GM18519 (cell line): ENCODE results near the gene NPEPL1.
"Not testable (repeated sequence)": the region's sequence is repeated elsewhere in the genome, so short reads cannot be mapped to it uniquely, and the experiment has no call there.

Experiments
- ATAC-seq: cut with Tn5 transposase; IDR thresholded peaks from one replicate; pipeline ENCODE4 v1.9.1; 2021; ENCODE audit warnings: mild to moderate bottlenecking, moderate library complexity; ENCODE audit not compliant: unreplicated experiment, low FRiP score

The NPEPL1 gene

GRCh38 chr20:58692579-58693225 lies at the start of gene NPEPL1:
NPEPL1 (plus strand) TSS chr20:58692800; CDS start chr20:58692901, 101 bp downstream.
- ATAC-seq: peak; percentile 76

GRCh38 chr20:58642896-58643295 lies 49.7 kb upstream of the NPEPL1 start:
- not testable (repeated sequence) for ATAC-seq

DNA sequence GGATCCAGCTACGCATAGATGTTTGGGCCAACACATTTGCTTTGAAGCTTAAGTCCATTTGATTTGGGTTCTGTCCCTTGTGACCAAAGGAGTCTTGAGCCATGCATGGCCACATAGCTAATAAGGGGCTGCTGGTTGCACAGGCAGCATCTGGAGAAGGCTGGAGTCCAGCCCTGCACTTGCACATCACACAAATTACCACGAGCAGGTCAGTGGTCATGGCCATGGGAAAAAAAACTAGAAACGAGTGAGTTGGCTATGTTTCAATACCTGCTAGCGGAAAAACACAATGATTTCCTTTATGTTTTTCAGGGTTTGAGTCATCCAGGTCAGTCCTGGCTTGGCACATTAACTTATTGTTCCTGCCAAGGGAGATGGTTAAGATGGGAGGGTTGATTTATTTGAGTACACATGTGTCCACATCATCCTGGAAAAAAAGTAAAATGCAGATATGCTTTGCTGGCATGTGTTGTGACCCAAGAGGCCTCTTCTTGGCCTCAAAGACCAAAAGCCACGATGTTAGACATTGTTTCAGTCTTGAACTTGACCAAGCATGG lies 47.1 kb upstream of the NPEPL1 start:
- ATAC-seq: no peak

GRCh38 chr20:58646257-58646656 lies 46.3 kb upstream of the NPEPL1 start:
- ATAC-seq: no peak

DNA sequence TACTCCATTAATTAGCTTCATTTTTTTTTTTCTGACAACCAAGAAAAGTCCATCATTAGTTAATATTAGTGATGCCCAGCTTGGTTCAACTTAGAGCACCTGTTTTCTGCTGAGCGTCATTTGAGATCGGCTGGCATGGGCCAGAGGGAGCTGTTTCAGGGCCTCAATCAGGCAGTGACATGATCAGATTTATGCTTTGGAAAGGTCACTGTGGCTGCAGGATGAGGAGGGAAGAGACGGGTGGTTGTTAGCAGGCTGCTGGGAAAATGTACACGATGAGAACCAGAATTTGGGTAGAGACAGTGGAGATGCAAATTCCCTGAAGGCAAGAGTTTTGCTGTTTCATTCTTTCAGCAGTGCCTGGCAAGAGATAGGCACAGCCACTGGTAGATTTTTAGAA lies 45.9 kb upstream of the NPEPL1 start:
- ATAC-seq: no peak

DNA sequence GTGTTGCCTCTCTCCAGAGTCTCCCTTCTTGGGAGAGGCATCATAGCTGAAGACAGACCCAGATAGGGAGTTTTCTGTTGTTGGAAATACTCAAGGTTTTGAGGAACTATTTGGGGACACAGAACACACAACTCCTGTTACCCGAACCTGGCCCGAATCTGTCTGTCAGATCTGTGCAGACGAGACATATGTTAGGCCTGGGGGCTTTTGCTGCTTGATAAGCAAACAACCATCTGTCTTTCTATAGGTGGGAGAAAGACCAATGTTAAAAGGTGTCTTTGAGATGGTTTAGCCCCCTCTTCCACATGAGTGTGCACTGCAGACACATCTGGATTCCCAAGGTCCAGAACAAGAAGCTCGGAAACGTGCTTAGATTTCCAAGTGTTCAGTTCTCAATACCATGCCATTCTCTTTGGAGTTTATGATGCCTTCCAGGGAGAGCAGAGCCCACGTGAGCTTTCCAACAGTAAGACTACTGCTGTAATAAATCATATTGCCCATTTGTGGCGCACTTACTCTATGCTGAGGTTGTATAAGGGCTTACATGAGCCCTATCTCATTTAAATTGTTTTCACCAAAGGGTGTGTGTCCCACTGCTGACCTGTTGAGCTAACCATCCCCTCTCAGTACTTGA lies 45.3 kb upstream of the NPEPL1 start:
- ATAC-seq: no peak

- no peak for ATAC-seq
Measured at GRCh38 chr20:58647796-58648501, 44.7 kb upstream of the NPEPL1 start.

- ATAC-seq: not testable (repeated sequence)
Measured at GRCh38 chr20:58648502-58648825, 44.1 kb upstream of the NPEPL1 start.

DNA sequence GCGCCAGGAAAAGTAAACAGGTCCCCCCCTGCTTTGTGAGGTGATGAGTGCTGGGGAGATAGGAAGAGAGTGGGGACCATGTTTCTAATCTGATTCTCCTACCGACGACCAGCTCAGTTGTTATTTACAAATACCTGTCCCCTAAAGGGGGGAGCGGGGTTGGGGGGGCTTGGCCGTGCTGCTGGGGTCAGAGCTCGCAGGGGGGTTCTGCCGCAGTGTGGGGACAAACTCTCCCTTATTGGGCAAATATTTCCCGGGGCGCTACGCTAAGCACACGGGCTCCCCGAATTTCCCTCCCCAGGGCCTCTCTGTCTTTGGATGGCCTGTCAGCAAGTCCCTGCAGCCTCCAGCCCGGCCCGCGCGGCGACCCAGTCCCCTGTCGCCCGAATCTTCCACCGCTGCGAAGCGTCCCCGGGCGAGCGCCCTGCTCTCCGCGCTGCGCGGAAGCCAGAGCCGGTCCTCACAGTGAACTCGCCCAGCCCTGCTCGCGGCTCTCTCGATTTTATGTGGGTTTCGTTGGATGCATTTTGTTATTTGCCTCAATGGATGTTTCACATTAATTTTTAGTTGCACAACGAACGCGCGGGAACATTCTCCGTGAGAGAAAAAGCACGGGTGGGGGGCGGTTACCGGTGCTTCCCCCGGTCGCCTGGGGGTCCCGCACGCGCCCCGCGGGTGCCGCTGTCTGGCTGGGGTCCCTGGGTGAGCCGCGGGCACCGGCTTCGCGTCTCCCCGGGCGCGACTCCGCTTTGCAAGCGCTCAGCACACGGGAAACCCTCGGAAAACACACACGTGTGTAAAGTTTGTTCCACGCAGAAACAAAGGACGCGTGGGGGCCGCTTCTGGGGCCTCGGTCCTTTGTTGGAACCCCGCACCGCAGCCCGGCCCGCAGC lies 43.1 kb upstream of the NPEPL1 start:
- no peak for ATAC-seq

- ATAC-seq: no peak
Measured at GRCh38 chr20:58650181-58650775, 42.3 kb upstream of the NPEPL1 start.

- ATAC-seq: peak; percentile 54
Measured at GRCh38 chr20:58650776-58651558, 41.6 kb upstream of the NPEPL1 start, which contains the start of gene STX16. STX16 (plus strand) TSS chr20:58651283; CDS start chr20:58652007, 724 bp downstream.

DNA sequence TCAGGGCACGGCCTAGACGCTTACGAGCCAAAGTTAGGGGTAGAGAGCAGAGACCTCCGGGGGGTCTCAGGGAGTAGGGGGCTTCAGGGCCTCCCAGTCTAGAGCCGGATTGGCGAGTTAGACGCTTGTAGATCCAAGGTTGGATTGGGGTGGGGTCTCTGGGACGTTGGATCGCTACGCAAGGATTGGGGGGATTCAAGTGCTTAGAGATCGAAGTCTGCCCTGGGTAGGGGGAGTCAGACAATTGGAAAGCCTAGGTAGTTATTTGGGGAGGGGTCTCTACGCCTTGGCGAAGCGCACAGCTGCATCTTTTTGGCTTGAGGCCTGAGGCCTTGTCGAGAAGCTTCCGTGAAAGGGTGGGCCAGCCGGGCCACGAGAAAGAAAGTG lies 41.0 kb upstream of the NPEPL1 start:
- no peak for ATAC-seq

GRCh38 chr20:58651946-58652605 lies 40.5 kb upstream of the NPEPL1 start:
- no peak for ATAC-seq

GRCh38 chr20:58652606-58653294 lies 39.9 kb upstream of the NPEPL1 start:
- no peak for ATAC-seq

DNA sequence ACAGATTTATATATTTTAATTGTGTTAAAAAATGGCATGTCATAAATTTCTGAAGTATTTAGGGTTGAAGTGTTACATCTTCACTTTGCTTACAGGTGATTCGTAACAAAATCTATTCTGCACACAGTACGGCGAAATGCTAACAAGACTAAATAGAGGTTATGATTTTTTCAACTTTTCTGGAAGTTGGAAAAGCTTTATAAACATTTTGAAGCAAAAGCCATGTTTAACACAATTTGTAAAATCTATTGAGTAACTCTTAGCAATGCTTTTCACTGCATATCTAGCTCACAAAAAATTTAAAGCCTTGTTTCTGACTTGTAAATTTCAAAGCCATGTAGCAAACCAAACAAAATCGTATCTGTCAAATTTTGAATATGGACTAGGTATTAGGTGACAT lies 38.3 kb upstream of the NPEPL1 start:
- no peak for ATAC-seq

GRCh38 chr20:58655328-58656107 lies 37.1 kb upstream of the NPEPL1 start:
- ATAC-seq: no peak

DNA sequence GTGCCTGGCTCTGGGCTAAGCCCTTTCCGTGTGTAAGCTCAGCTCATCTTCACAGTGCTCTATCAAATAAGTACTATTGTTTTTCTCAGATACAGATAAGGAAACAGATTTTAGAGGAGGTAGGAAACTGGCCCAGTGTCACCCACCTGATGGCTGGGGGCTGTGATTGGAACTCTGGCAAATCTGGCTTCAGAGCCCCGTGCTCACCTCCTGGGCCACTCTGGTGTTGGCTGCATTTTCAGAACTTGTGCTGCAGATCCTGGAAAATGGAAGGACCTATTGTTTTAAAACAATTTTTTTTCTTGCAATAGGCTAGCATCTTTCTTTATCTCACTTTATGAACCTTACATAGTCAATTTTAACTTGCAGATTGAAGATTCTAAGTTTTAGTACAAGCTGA lies 35.8 kb upstream of the NPEPL1 start:
- no peak for ATAC-seq
